GM12801 (cell line): ENCODE data around the gene TMEM143.

Experiments used
- TF ChIP-seq, protein P1 (sequence below): IDR thresholded peaks from one replicate; pipeline ENCODE4 v1.5.1; 2011; ENCODE audit warnings: control low read depth; ENCODE audit not compliant: insufficient read length; ENCODE audit errors: extremely low read depth

TMEM143 gene

DNA sequence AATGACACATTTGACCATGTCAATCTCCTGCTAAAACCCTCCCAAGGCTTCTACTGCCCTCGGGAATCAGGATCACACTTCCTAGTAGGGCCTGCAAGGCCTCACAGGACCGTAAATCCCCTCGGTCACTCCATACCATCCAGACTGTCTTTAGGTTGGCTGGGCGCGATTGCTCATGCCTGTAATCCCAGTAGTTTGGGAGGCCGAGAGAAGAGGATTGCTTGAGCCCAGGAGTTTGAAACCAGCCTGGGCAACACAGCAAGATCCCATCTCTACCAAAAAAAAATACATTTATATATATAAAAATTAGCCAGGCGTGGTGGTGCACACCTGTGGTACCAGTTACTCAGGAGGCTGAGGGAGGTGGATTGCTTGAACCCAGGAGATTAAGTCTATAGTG is 15.0 kb downstream of the TMEM143 start:
- TF ChIP-seq, protein P1, sequence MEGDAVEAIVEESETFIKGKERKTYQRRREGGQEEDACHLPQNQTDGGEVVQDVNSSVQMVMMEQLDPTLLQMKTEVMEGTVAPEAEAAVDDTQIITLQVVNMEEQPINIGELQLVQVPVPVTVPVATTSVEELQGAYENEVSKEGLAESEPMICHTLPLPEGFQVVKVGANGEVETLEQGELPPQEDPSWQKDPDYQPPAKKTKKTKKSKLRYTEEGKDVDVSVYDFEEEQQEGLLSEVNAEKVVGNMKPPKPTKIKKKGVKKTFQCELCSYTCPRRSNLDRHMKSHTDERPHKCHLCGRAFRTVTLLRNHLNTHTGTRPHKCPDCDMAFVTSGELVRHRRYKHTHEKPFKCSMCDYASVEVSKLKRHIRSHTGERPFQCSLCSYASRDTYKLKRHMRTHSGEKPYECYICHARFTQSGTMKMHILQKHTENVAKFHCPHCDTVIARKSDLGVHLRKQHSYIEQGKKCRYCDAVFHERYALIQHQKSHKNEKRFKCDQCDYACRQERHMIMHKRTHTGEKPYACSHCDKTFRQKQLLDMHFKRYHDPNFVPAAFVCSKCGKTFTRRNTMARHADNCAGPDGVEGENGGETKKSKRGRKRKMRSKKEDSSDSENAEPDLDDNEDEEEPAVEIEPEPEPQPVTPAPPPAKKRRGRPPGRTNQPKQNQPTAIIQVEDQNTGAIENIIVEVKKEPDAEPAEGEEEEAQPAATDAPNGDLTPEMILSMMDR, result no peak

DNA sequence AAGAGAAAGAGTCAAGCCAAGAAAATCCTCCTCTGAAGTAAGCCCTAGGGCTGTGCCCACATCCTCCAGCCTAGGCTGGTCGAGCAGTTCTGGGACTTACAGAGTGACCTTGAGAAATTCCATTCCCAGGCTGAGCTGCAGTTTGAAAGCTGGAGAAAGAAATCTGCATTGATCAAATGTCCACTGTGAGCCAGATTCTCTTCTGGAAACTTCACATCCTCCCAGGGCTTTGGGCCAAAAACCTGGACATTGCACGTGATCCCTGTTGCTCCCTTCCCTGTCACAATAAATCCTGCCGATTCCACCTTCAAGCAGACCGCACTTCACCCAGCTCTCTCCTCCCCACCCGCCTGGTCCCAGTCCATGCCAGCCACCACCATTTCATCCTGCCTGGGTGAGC is 15.7 kb downstream of the TMEM143 start:
- TF ChIP-seq, protein P1, result no peak

DNA sequence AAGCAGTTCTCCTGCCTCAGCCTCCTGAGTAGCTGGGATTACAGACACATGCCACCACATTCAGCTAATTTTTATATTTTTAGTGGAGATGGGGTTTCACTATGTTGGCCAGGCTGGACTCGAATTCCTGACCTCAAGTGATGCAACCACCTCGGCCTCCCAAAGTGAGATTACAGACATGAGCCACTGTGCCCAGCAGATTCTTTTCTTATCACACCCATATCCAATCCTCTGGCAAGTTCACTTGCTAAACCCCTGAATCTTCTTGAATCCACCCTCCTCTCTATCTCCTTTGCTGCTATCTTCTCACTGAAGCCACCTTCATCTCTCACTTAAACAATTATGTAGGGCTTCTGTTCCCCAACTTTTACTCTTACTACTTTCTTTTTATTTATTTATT is 17.5 kb downstream of the TMEM143 start:
- TF ChIP-seq, protein P1, result no peak

DNA sequence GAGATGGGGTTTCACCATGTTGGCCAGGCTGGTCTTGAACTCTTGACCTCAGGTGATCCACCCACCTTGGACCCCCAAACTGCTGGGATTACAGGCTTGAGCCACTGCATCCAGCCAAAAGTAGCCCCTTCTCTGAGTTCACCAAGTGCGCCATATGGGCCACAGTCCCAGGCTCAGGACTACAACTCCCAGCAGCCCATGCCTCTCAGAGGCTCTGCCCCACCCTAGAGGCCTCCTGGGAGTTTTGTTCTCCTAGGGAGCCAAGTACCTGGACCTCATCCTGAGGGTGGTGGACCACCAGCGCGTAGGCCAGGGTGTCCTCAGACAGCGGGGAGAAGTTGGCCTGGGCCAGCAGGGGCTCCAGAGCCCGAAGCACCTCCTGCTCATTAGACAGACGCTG is 18.8 kb downstream of the TMEM143 start:
- TF ChIP-seq, protein P1, result no peak

DNA sequence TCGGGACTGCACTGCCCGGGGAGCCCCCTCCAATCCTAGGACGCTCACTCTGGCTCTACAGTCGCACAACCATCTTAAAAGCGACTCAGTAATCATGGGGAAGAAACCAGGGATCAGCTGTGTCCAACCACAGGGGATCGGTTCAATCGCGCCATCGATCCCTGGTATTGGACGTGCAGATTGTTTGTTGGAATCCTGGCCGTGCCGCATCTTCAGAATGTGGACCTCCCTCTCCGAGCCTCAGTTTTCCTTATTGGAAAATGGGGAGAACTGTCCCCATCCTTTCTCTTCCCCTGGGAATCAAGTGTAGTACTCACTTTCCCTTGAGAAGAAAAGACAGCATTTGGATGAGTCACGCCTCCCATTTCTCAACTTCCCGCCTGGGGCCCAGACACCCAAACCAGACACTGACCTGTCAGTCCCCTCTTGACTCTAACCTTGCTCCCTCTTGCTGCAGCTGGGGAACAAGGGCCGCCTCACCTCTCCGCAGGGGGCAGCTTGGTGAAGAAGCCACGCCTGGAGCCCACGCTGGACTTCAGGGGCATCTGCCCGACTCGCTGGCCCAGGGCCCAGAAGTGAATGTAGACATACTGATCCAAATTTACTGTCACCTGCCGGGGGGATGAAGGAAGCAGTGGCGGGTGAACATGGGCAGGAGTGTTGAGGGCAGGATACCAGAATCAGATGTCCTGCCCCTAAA is 20.7 kb downstream of the TMEM143 start:
- TF ChIP-seq, protein P1, result no peak

DNA sequence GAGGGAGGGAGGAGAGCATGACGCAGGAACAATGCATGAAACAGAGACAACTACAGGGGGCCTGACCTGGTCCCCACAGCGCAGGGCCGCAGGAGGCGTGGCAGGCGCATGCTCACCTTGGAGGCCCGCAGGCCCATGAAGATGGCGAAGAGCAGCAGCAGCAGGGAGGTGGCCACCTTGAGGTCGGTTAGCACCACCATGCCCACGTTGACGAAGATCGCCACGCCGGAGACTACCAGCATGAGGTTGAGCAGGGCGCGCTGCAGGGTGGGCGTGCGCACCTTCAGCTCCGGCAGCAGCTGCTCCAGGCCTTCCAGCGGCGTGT is 21.4 kb downstream of the TMEM143 start:
- TF ChIP-seq, protein P1, result no peak

DNA sequence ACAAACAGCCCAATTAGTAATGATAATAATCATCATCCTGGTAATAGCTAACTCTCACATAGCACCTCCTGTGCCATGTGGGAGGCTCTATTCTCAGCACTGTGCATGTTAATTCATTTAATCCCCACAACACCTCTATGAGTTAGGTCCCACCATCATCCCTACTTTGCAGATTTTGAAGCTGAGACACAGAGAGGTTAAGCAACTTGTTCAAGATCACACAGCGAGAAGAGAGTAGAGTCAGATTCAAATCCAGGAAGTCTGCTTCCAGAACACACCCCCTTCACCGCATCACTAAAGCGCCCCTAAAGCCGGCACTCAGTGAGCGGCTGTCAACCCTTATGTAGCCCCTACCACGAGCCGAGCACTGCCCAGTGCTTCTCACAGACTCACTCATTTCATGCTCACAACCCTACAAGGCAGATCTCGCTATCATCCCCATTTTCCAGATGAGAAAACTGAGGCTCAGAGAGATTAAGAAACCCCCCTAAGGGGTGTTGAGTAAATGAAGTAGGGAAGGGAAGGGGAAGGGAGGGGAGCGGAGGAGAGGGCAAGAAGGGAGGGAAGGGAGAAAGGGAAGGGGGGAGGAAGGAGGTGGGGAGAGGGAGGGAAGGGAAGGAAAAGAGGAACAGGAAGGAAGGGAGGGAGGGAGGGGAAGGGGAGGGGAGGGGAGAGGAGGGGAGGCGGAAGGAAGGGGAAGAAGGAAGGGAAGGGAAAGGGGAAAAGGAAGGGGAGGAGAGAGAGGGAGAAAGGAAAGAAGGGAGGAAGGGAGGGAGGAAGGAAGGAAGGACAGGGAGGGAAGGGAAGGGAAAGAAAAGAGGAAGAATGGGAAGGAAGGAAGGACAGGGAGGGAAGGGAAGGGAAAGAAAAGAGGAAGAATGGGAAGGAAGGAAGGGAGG is 22.0 kb downstream of the TMEM143 start:
- TF ChIP-seq, protein P1, result no peak
